ENCODE data around the gene RNF115.
"Not testable (repeated sequence)": the region's sequence is repeated elsewhere in the genome, so short reads cannot be mapped to it uniquely, and the experiment has no call there.

Gene RNF115

DNA sequence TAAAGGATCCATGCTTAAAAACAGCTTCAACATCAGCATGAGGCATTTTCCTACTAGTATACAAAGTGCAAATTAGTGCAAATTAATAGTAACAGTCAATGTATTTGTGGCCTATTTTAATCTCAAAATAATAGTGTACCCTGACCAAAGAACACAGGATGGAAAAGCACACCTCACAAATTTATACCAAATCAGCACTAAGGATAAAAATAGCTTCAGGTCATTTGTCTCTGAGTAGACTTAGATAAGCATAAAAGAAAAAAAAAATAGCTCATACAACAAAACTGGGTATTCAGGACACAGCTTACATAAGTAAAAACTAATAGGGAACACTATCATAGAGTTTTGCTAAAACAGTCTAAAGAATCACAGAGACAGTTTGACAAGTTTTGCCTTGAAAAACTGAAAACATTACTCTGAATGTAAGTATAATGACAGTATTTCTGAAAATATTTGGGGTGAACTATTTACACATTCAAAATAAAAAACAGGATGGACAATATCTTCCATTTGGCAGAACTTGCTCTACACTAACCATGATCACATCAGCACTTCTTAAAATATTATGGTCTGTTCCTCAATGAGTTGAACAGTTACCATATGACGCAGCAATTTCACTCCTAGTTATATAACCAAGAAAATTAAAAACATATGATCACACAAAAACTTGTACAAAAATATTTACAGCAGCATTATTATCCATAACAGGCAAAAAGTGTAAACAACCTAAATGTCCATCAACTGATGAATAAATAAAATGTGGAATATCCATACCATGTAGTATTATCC is 46.3 kb downstream of the RNF115 start:
- DNase-seq (ENCODE audit: low read depth, low spot score): no peak

DNA sequence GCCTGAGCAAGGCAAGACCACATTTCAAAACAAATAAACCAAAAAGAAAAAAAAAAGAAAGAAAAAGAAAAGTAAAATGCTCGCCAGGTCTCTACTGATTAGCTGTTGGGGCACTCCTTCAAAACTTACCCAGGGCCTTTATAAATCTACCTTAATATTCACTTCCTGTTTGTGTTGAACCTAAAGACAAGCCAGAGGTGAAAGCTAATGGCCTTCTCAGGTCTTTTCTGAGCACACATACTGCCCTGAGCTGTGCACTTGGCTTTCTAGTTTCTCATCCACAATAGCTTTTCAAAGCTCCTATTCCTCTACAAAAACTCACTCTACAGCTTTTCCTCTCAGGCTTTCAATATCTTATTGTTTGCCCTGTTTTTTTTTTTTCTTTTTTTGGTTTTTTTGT is 50.5 kb downstream of the RNF115 start:
- DNase-seq (ENCODE audit: low read depth, low spot score): no peak

DNA sequence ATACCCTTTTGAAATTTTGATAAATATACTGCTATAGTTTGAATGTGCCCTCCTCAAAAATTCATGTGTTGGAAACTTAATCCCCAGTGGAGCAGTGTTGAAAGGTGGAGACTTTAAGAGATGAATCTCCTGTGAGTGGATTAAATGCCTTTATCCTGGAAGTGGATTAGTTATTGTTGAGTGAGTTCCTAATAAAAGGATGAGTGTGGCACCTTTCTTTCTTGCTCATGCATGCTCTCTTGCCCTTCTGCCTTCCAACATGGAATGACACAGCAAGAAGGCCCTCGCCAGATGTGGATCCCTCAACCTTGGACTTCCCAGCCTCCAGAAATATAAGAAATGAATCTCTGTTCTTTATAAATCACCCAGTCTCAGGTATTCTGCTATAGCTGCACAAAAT is 52.8 kb downstream of the RNF115 start:
- DNase-seq (ENCODE audit: low read depth, low spot score): no peak

DNA sequence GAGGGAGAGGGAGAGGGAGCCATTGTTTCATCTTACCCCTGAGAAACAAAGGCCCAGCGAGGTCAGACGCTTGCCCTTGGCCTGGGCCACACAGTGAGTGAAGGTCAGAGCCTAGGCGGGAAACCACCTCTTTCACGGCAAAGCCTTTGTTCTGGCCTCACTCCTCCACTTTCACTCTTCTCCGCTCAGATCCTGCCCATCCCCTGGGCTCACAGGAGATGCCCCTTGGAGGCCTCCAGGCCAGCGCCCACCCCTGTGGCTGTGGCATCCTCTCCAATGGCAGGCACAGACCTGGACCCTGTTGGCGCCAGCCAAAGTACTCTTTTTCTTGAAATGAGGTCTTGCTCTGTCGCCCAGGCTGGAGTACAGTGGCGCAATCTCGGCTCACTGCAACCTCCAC is 55.9 kb downstream of the RNF115 start:
- not testable (repeated sequence) for DNase-seq (ENCODE audit: low read depth, low spot score)

DNA sequence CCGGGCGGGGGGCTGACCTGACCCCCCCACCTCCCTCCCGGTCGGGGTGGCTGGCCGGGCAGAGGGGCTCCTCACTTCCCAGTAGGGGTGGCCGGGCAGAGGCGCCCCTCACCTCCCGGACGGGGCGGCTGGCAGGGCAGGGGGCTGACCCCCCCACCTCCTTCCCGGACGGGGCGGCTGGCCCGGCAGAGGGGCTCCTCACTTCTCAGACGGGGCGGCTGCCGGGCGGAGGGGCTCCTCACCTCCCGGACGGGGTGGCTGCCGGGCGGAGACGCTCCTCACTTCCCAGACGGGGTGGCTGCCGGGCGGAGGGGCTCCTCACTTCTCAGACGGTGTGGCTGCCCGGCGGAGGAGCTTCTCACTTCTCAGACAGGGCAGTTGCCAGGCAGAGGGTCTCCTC is 57.0 kb downstream of the RNF115 start:
- DNase-seq (ENCODE audit: low read depth, low spot score): not testable (repeated sequence)

DNA sequence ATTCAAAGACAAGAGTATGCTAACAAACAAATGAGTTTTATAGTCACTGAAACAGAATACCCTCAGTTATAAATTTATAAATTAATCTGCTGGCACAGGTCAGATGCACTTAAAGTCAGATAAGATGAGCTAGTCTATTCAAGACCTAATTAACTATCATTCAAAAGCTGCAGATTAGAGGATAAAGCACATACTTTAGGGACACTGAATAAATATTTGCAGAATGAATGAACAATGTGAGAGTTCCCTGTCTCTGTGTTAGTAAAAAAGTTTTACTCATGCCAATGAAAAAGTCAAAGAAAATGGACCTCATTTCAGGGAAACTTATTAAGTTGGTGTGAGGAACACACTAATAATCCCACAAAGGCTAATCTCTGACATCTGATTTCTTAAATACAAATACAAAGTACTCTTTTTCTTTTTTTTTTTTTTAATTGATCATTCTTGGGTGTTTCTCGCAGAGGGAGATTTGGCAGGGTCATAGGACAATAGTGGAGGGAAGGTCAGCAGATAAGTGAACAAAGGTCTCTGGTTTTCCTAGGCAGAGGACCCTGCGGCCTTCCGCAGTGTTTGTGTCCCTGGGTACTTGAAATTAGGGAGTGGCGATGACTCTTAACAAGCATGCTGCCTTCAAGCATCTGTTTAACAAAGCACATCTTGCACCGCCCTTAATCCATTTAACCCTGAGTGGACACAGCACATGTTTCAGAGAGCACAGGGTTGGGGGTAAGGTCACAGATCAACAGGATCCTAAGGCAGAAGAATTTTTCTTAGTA is 58.1 kb downstream of the RNF115 start:
- not testable (repeated sequence) for DNase-seq (ENCODE audit: low read depth, low spot score)

DNA sequence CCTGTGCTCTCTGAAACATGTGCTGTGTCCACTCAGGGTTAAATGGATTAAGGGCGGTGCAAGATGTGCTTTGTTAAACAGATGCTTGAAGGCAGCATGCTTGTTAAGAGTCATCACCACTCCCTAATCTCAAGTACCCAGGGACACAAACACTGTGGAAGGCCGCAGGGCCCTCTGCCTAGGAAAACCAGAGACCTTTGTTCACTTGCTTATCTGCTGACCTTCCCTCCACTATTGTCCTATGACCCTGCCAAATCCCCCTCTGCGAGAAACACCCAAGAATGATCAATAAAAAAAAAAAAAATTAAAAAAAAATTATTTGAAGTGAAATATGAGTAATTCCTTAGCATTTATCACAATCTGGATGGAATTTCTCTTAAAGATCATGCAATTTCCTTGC is 58.8 kb downstream of the RNF115 start:
- DNase-seq (ENCODE audit: low read depth, low spot score): not testable (repeated sequence)

DNA sequence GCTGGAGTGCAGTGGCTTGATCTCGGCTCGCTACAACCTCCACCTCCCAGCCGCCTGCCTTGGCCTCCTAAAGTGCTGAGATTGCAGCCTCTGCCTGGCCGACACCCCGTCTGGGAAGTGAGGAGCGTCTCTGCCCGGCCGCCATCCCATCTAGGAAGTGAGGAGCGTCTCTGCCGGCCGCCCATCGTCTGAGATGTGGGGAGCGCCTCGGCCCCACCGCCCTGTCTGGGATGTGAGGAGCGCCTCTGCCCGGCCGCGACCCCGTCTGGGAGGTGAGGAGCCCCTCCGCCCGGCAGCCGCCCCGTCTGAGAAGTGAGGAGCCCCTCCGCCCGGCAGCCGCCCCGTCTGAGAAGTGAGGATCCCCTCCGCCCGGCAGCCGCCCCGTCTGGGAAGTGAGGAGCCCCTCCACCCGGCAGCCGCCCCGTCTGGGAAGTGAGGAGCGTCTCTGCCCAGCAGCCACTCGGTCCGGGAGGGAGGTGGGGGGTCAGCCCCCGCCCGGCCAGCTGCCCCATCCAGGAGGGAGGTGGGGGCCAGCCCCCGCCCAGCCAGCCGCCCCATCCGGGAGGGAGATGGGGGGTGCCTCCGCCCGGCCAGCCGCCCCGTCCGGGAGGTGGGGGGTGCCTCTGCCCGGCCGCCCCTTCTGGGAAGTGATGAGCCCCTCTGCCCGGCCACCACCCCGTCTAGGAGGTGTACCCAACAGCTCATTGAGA is 59.5 kb downstream of the RNF115 start:
- not testable (repeated sequence) for DNase-seq (ENCODE audit: low read depth, low spot score)

DNA sequence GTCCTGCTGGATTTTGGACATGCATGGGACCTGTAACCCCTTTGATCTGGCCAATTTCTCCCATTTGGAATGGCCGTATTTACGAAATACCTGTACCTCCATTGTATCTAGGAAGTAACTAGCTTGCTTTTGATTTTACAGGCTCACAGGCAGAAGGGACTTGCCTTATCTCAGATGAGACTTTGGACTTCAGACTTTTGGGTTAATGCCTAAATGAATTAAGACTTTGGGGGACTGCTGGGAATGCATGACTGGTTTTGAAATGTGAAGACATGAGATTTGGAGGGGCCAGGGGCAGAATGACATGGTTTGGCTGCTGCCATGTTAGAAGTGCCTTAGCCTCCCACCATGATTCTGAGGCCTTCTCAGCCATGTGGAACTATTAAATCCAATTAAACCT is 61.9 kb downstream of the RNF115 start:
- not testable (repeated sequence) for DNase-seq (ENCODE audit: low read depth, low spot score)

DNA sequence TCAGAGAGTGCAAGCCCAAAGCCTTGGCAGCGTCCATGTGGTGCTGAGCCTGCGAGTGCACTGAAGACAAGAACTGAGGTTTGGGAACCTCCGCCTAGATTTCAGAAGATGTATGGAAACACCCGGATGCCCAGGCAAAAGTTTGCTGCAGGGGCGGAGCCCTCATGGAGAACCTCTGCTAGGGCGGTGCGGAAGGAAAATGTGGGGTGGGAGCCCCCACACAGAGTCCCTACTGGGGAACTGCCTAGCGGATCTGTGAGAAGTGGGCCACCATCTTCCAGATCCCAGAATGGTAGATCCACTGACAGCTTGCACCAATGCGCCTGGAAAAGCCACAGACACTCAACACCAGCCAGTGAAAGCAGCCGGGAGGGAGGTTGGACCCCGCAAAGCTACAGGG is 62.4 kb downstream of the RNF115 start:
- not testable (repeated sequence) for DNase-seq (ENCODE audit: low read depth, low spot score)

DNA sequence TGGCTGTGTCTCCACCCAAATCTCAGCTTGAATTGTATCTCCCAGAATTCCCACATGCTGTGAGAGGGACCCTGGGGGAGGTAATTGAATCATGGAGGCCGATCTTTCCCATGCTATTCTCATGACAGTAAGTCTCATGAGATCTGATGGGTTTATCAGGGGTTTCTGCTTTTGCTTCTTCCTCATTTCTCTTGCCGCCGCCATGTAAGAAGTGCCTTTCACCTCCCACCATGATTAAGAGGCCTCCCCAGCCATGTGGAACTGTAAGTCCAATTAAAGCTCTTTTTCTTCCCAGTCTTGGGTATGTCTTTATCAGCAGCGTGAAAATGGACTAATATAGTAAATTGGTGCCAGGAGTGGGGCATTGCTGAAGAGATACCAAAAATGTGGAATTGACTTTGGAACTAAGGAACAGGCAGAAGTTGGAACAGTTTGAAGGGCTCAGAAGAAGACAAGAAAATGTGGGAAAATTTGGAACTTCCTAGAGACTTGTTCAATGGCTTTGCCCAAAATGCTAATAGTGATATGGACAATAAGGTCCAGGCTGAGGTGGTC is 63.4 kb downstream of the RNF115 start:
- DNase-seq (ENCODE audit: low read depth, low spot score): not testable (repeated sequence)

DNA sequence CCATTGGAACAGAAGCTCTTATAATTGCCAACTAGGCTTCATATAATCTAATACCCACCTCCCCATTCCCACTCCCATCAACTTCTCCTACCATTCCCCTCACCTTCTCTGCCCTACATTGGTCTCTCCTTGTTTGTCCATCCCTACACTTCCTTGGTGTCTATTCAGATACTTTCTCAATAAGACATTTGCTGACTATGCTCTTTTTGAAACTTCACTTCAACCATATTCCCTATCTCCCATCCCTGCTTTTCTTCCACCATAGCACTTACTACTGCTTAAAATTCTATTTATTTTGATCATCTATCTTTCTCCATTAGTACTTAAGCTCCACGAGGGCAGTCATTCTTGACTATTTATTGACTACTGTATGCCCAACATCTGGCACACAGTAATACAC is 64.2 kb downstream of the RNF115 start:
- DNase-seq (ENCODE audit: low read depth, low spot score): no peak

DNA sequence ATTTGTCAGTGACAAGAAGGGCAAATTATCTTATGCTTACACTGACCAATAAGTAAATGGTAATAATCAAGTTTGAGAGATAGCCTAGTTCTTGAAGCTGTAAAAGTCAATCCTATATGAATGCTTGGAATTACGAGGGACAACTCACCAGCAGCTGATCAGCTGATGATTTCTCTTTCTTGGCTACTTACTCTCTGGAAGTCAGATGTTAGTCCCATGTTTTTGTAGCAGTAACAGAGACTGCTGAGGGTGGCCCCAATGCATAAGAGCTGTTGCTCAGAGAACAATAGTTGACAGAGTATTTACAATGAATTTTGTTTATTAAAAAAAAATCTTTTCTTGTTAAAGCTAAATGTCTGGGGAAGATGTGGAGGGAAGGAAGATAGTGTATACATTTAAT is 65.3 kb downstream of the RNF115 start:
- DNase-seq (ENCODE audit: low read depth, low spot score): no peak

DNA sequence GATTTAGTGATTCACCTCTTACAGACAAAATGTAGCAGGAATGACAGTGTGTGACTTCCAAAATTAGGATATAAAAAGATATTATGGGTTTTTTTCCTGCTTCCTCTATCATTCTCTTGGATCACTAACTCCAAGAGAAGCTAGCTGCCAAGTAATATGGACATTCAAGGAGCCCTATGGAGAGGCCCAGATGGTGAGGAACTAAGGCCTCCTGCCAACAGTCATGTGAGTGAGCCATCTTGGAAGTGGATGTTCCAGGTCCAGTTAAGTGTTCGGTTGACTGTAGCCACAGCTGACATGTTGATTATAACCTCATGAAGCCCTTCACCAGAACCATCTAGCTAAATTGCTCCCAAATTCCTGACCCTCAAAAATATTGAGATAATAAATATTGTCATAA is 65.8 kb downstream of the RNF115 start:
- no peak for DNase-seq (ENCODE audit: low read depth, low spot score)

DNA sequence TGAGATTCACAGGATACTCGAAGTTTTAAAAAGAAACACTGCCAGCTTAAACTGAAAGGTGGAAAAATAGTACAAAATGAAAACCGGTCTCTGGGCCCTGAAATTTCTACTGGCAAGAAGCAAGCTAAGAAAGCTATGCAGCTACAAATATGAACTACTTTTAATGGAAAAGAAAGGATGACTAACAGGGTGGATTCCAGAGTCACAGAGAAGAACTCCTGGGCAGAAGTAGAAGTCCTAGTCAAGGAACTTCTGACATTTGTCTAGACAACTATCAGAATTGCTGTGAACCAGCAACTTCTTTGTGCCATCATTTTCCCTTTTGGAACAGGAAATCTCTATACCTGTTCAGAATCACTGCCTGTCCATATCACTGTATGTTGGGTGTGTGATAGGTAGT is 66.5 kb downstream of the RNF115 start:
- no peak for DNase-seq (ENCODE audit: low read depth, low spot score)

DNA sequence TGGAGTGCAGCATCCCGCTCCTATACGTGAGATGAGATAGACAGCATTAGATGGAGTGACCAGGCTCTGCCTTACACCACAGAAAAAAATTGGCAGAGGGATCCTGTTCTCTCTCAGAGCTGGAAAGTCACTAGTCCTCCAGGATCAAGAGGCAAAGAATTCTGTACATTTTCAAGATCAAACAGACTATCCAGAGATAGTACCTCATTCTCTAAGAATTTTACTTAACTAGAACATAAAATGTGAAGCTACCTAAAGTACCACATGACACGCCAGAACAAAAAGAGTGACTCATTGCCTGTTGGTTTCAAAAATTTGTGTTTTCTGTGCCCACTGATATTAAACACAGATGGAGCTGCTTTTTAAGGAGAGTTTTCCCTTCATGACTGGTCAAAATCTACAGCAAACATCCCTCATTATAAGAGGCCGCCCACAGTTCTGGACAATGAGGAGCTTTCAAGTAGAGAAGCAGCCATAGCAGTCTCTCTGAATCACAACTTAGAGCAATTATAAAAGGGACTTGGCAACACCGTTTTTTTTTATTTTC is 72.3 kb downstream of the RNF115 start:
- no peak for DNase-seq (ENCODE audit: low read depth, low spot score)

DNA sequence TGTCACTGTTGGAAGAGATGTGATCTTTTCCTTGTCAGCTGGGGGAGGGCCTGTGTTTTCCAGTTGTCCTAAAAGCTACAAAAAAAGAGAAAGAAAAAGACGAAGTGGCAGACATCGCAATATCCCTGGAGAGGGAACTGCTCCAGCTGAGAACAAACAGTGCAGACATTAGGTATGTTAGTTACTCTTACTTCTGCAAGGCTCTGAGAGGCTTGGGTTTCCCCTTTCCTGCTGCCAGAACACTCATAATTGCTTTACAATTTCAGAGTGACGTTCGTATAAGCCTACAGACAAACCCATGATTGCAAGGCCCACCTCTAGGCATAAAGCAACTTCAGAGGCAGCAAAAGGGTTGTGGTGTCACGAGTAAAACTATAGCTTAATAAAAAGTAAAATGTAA is 73.5 kb downstream of the RNF115 start:
- DNase-seq (ENCODE audit: low read depth, low spot score): no peak

DNA sequence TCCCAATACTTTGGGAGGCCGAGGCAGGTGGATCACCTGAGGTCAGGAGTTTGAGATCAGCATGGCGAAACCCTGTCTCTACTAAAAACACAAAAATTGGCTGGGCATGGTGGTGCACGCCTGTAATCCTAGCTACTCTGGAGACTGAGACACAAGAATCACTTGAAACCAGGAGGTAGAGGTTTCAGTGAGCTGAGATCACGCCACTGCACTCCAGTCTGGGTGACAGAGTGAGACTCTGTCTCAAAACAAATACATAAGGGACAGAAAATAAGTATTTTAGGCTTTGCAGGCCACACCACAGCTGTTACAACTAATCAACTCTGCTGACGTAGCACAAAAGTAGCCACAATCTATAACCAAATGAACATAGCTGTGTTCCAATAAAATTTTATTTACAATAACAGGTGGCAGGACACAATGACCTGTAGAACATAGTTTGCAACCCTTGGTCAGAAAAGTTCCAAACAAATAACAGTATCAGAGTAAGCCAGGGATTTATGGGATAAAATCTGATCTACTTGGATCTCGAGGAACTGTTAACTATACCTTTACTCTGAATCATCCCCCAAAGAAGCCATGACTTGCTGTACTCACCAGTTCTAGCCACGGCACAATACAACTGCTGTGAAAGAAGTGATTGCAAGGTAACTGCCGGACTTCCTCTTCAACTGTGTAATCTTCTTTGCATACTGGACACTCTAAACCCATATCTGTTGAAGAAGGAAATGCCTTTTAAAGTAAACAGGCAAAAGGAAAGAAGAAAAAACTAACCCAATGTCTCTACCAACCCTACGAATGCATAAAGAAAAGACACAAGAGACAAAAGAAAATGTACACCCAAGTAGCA is 76.3 kb downstream of the RNF115 start:
- DNase-seq (ENCODE audit: low read depth, low spot score): no peak

DNA sequence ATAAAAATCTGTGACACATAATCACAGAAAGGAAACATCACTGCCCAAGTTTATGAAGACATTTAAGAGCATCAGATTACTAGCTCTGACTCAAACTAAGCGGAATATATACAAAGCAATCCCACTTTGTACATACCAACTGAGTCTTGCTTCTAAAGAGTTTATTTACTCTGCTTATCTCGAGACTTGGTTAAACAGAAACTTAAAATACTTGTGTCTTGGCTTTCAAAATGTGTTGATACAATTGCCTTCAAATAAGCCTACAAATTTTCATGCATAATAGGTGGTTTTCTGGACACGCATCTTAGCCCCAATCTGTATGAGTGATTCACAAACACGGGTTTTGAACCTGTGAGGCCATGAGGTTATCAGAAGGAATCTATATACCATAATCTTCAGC is 83.6 kb downstream of the RNF115 start:
- DNase-seq (ENCODE audit: low read depth, low spot score): no peak

DNA sequence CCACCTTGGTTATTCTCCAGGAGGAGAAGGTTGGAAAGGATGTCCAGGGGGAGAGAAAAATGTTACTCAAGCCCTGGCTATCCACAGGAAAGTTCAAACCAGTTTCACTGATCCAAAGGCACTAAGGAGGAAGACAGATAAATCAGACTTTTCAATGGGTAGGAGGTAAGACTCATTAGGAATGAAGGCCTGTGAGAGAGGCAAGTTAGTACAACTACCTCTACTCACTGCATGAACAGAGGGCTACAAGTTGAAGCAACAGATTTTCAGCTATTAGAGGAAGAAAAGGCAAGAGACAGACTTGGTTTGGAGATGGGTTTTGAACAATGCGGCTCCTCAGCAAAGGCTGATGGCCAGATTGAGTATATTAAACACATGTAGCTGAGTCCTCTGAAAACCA is 87.7 kb downstream of the RNF115 start:
- no peak for DNase-seq (ENCODE audit: low read depth, low spot score)

DNA sequence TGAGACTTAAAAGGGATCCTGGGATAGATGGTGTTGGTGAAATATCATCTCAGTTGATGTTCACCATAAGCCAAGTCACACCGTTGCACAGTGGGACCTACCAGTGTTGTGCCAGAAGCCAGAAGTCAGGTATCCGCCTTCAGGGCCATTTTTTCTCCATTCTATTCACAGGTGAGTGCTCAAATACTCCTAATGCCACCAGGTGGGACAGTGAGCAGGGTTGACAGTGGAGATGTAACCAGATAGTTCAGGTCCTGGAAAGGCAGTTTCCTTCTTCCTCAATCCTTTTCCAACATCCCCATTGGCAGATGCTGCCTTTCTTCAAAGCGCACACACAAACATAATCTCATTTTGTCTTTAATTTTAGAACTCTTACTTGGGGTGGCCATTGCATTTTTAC is 93.0 kb downstream of the RNF115 start:
- no peak for DNase-seq (ENCODE audit: low read depth, low spot score)

Data from activated CD4-positive, CD25-positive, alpha-beta regulatory T cell treated with anti-CD3 and anti-CD28 coated beads, Interleukin-2, amount 50 U/mL, for 16 hours (primary cell).